GM23248 (cell line): ENCODE measurements around the gene HPS5. TPM values are rescaled to one million over a fixed set of nuclear protein-coding genes. Genes with fewer than 3 reads are reported as not detected.

Source experiments
- DNase-seq: peaks from one replicate; pipeline ENCODE4 v3.0.0-alpha.2; 2015
- H2AFZ ChIP-seq: fragments of 200-600 bp; sonication (generic); 2 replicates; pipeline ENCODE4 v1.6.1; 2016; ENCODE audit warnings: antibody characterized with exemption
- H3F3A ChIP-seq: fragments of 200-600 bp; sonication (generic); 2 replicates; pipeline ENCODE4 v1.6.1; 2016; ENCODE audit warnings: mild to moderate bottlenecking, antibody characterized with exemption, mixed run types; ENCODE audit not compliant: insufficient read depth
- H3K27ac ChIP-seq: fragments of 200-600 bp; sonication (generic); 2 replicates; pipeline ENCODE4 v1.5.1; 2016; ENCODE audit warnings: mild to moderate bottlenecking
- H3K27me3 ChIP-seq: fragments of 200-600 bp; sonication (generic); replicated peaks from 2 replicates; pipeline ENCODE4 v1.6.1; 2016; ENCODE audit warnings: mild to moderate bottlenecking; ENCODE audit not compliant: insufficient read depth
- H3K36me3 ChIP-seq: fragments of 200-600 bp; sonication (generic); 2 replicates; pipeline ENCODE4 v1.6.1; 2016; ENCODE audit warnings: low read depth, mild to moderate bottlenecking
- H3K4me1 ChIP-seq: fragments of 200-600 bp; sonication (generic); 2 replicates; pipeline ENCODE4 v1.6.1; 2016; ENCODE audit warnings: mild to moderate bottlenecking; ENCODE audit not compliant: insufficient read depth
- H3K4me2 ChIP-seq: fragments of 200-600 bp; sonication (generic); one replicate; pipeline ENCODE4 v1.6.1; 2016; ENCODE audit warnings: mild to moderate bottlenecking; ENCODE audit not compliant: unreplicated experiment
- H3K4me3 ChIP-seq: fragments of 200-600 bp; sonication (generic); 2 replicates; pipeline ENCODE4 v1.5.1; 2016; ENCODE audit warnings: mild to moderate bottlenecking
- H3K79me2 ChIP-seq: fragments of 200-600 bp; sonication (generic); 2 replicates; pipeline ENCODE4 v1.6.1; 2016; ENCODE audit warnings: mild to moderate bottlenecking; ENCODE audit not compliant: insufficient read depth
- H3K9ac ChIP-seq: fragments of 200-600 bp; sonication (generic); 2 replicates; pipeline ENCODE4 v1.6.1; 2016; ENCODE audit warnings: mild to moderate bottlenecking
- H3K9me2 ChIP-seq: fragments of 200-600 bp; sonication (generic); 2 replicates; pipeline ENCODE4 v1.6.1; 2016; ENCODE audit warnings: mixed run types, mild to moderate bottlenecking, moderate library complexity; ENCODE audit not compliant: insufficient read depth
- H3K9me3 ChIP-seq: fragments of 200-600 bp; sonication (generic); one replicate; pipeline ENCODE4 v1.6.1; 2017; ENCODE audit warnings: low read depth
- H4K20me1 ChIP-seq: fragments of 200-600 bp; sonication (generic); 2 replicates; pipeline ENCODE4 v1.6.0; 2016; ENCODE audit not compliant: insufficient read depth
- EZH2 ChIP-seq: fragments of 200-600 bp; sonication (generic); IDR thresholded peaks from 2 replicates; pipeline ENCODE4 v1.6.1; 2018; ENCODE audit warnings: antibody characterized with exemption, mild to moderate bottlenecking; ENCODE audit not compliant: insufficient read depth, poor library complexity, severe bottlenecking
- EZH2phosphoT487 ChIP-seq: fragments of 200-600 bp; sonication (generic); IDR thresholded peaks from 2 replicates; pipeline ENCODE4 v1.6.1; 2018; ENCODE audit warnings: antibody characterized with exemption, moderate library complexity, mild to moderate bottlenecking, low read depth; ENCODE audit not compliant: insufficient read depth
- WGBS, 2 experiments: methylation state at CpG; one replicate each; pipeline ENCODE4 v1.1.6; 2015 to 2017; ENCODE audit warnings: low lambda C conversion rate in 2 of 2, low coverage in 1 of 2; ENCODE audit errors: missing lambda C conversion rate in 2 of 2; 5-methylcytosine and 5-hydroxymethylcytosine counted together
- in situ Hi-C: fragments of 300-500 bp; cut with MboI; formaldehyde crosslinking; loops from 2 replicates; pipeline ENCODE4 v1.15.0; 2020
- polyA plus RNA-seq: library from polyadenylated mRNA; unstranded; fragments of >200 nt; fragmentation: Nextera tagmentation; extraction: Ambion mirVana; gene quantifications from 2 replicates; pipeline ENCODE4 v1.2.1, GENCODE V29; 2016
- small RNA-seq: library from RNA; depleted of rRNA; stranded (forward); fragments of <200 nt; gene quantifications from one replicate; pipeline ENCODE3, GENCODE V24; 2014; ENCODE audit warnings: low read depth, low replicate concordance
- total RNA-seq: library from RNA; depleted of rRNA; stranded (reverse); fragments of >200 nt; shearing (Covaris generic); gene quantifications from 2 replicates; pipeline ENCODE4 v1.2.3, GENCODE V29; 2014; rRNA removed

The HPS5 gene
- total and polyA plus RNA-seq, 2 experiments from 2014 or later, result 20.2 to 34.9 TPM

GRCh38 chr11:18233912-18234311 lies 88.0 kb downstream of the HPS5 start:
- in situ Hi-C loops, result no loop called here
- WGBS, 2 experiments, result 60 to 65% methylated on average over 4 of the region's 4 CpGs
- H3K36me3 ChIP-seq, result no peaks in the 10 kb centered on the region

DNA sequence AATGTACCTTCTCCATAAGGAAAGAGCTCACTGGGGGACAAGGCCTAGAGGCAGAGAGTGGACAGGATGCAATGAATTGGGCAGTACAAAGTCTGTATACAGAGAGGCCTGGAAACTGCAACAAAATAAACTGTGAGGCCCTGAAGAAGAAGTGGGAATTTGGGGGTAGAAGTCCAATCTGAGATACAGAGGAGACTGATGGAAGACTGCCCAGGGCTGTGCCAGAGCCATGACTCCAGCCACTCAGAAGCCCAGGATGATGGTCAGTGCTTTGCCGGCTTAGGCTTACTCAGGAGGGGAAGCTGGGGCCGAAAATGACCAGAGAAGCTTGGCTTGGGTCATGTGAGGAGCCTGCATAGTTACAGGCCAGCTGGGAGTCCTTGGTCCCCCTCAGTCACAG lies 91.1 kb downstream of the HPS5 start:
- Histone ChIP-seq H3K36me3 (no peaks in the 10 kb centered on the region), H3K27ac (no peak overlapping the region), H2AFZ (no peak overlapping the region), H4K20me1 (no peaks in the 10 kb centered on the region), H3K4me3 (no peak overlapping the region), H3K27me3 (peaks cover 10% of the 10 kb centered on the region; the same call in 1 of the 2 replicates), H3F3A (no peaks in the 10 kb centered on the region), H3K4me1 (no peaks in the 10 kb centered on the region), H3K4me2 (no peak overlapping the region), H3K9me2 (no peaks in the 10 kb centered on the region), H3K79me2 (no peaks in the 10 kb centered on the region), H3K9me3 (no peaks in the 10 kb centered on the region), H3K9ac (no peak overlapping the region)
- 29 to 32% methylated on average over 2 of the region's 2 CpGs for WGBS, 2 experiments
- in situ Hi-C loops, result no loop called here
- no peak for DNase-seq
- TF ChIP-seq EZH2phosphoT487, result no peak

More at GRCh38 chr11:18233912-18234311, 88.0 kb downstream of the HPS5 start:
- TF ChIP-seq EZH2 (no peak), EZH2phosphoT487 (no peak)
- no peak overlapping the region for H3K27ac ChIP-seq
- H3F3A ChIP-seq, result no peaks in the 10 kb centered on the region
- H3K9me3 ChIP-seq, result no peaks in the 10 kb centered on the region
- H3K27me3 ChIP-seq, result peaks cover 21% of the 10 kb centered on the region; the same call in 1 of the 2 replicates
- no peak overlapping the region for H3K4me2 ChIP-seq
- no peak overlapping the region for H2AFZ ChIP-seq
- no peaks in the 10 kb centered on the region for H3K9me2 ChIP-seq
- H3K4me3 ChIP-seq, result no peak overlapping the region
- no peak for DNase-seq
- H3K9ac ChIP-seq, result no peak overlapping the region
- no peaks in the 10 kb centered on the region for H3K4me1 ChIP-seq
- no peaks in the 10 kb centered on the region for H3K79me2 ChIP-seq
- no peaks in the 10 kb centered on the region for H4K20me1 ChIP-seq

- in situ Hi-C loops, result no loop called here
- H3K9me3 ChIP-seq, result no peaks in the 10 kb centered on the region
- no peaks in the 10 kb centered on the region for H3K9me2 ChIP-seq
- no peak overlapping the region for H3K27ac ChIP-seq
- H3K79me2 ChIP-seq, result no peaks in the 10 kb centered on the region
- H3K4me3 ChIP-seq, result no peak overlapping the region
- no peak overlapping the region for H3K4me2 ChIP-seq
- DNase-seq, result no peak
- H4K20me1 ChIP-seq, result no peaks in the 10 kb centered on the region
- no peak for TF ChIP-seq EZH2
- TF ChIP-seq EZH2phosphoT487, result no peak
- peaks cover 3% of the 10 kb centered on the region; the same call in 1 of the 2 replicates for H3K27me3 ChIP-seq
- no peak overlapping the region for H2AFZ ChIP-seq
- H3F3A ChIP-seq, result no peaks in the 10 kb centered on the region
- H3K9ac ChIP-seq, result no peak overlapping the region
- H3K4me1 ChIP-seq, result no peaks in the 10 kb centered on the region
- WGBS, 2 experiments, result 53 to 62% methylated on average over 3 of the region's 3 CpGs
- no peaks in the 10 kb centered on the region for H3K36me3 ChIP-seq
Observed at GRCh38 chr11:18229501-18229900, 92.4 kb downstream of the HPS5 start.

Small RNA genes lying within 50 kb of the gene (small RNA-seq; reads per million reads assigned to genes)
- not detected for gene RNA5SP333
- gene RNA5SP334, result not detected

Other genes starting within 250 kb of the HPS5 start
- 7.5 and 12.6 TPM in 2 replicates for gene SAAL1, start 216.1 kb downstream of the HPS5 start, total RNA-seq
- 11.6 and 12.9 TPM in 2 replicates for gene SAAL1, start 216.1 kb downstream of the HPS5 start, polyA plus RNA-seq
- not detected in 2 replicates for gene MRGPRX3, start 189.6 kb downstream of the HPS5 start, total RNA-seq
- not detected in 2 replicates for gene MRGPRX3, start 189.6 kb downstream of the HPS5 start, polyA plus RNA-seq
- not detected in 2 replicates for gene MRGPRX4, start 149.3 kb downstream of the HPS5 start, total RNA-seq
- gene MRGPRX4, start 149.3 kb downstream of the HPS5 start, polyA plus RNA-seq, result not detected in 2 replicates
- gene SAA4, start 85.3 kb downstream of the HPS5 start, total RNA-seq, result not detected in 2 replicates
- not detected in 2 replicates for gene SAA4, start 85.3 kb downstream of the HPS5 start, polyA plus RNA-seq
- not detected in 2 replicates for gene SAA2, start 73.5 kb downstream of the HPS5 start, total RNA-seq
- not detected in 2 replicates for gene SAA2, start 73.5 kb downstream of the HPS5 start, polyA plus RNA-seq
- not detected in 2 replicates for gene SAA1, start 55.9 kb downstream of the HPS5 start, total RNA-seq
- gene SAA1, start 55.9 kb downstream of the HPS5 start, polyA plus RNA-seq, result not detected in 2 replicates
- 77.4 and 89.8 TPM in 2 replicates for gene GTF2H1, start 427 bp upstream of the HPS5 start, total RNA-seq
- 58.7 and 61.6 TPM in 2 replicates for gene GTF2H1, start 427 bp upstream of the HPS5 start, polyA plus RNA-seq
- 2,432 and 2,912 TPM in 2 replicates for gene LDHA, start 72.4 kb upstream of the HPS5 start, total RNA-seq
- 5,221 and 5,406 TPM in 2 replicates for gene LDHA, start 72.4 kb upstream of the HPS5 start, polyA plus RNA-seq
- not detected in 2 replicates for gene LDHC, start 90.2 kb upstream of the HPS5 start, total RNA-seq
- 0.23 TPM in 1 of 2 replicates, not detected in the other for gene LDHC, start 90.2 kb upstream of the HPS5 start, polyA plus RNA-seq
- not detected in 2 replicates for gene LDHAL6A, start 133.7 kb upstream of the HPS5 start, total RNA-seq
- gene LDHAL6A, start 133.7 kb upstream of the HPS5 start, polyA plus RNA-seq, result 0.09 TPM in 1 of 2 replicates, not detected in the other
- gene TSG101, start 204.8 kb upstream of the HPS5 start, total RNA-seq, result 125 and 136 TPM in 2 replicates
- 131 and 138 TPM in 2 replicates for gene TSG101, start 204.8 kb upstream of the HPS5 start, polyA plus RNA-seq